K562 (cell line): Measurements from ENCODE around the gene CHST15. TPM values are rescaled to one million over a fixed set of nuclear protein-coding genes. Genes with fewer than 3 reads are reported as not detected.

Experiments used
- ARID2 ChIP-seq: fragments of 450-650 bp; IDR thresholded peaks from 2 replicates; pipeline ENCODE4 v1.6.1; 2017; ENCODE audit warnings: antibody characterized with exemption, mild to moderate bottlenecking
- BDP1 ChIP-seq: IDR thresholded peaks from 3 replicates; pipeline ENCODE4 v1.6.1; 2011; ENCODE audit not compliant: insufficient read length, insufficient read depth
- CBFB ChIP-seq: sonication (generic); formaldehyde crosslinking; IDR thresholded peaks from 2 replicates; pipeline ENCODE4 v1.4.0; 2020; ENCODE audit warnings: mild to moderate bottlenecking, missing genetic modification reagents
- CBX3 ChIP-seq, 2 experiments: IDR thresholded peaks; 1 replicate in 1 of 2; 2 replicates in 1 of 2; pipeline ENCODE4 v1.6.1; 2012; ENCODE audit warnings: inconsistent platforms in 2 of 2, low read length in 2 of 2, borderline replicate concordance in 1 of 2, control low read depth in 1 of 2
- CCNT2 ChIP-seq: IDR thresholded peaks from 2 replicates; pipeline ENCODE4 v1.6.1; 2011; ENCODE audit warnings: borderline replicate concordance, low read depth, mild to moderate bottlenecking, moderate library complexity, mixed read lengths, low read length; ENCODE audit not compliant: insufficient read length; ENCODE audit errors: extremely low read depth
- EHMT2 ChIP-seq: fragments of 450-650 bp; IDR thresholded peaks from 2 replicates; pipeline ENCODE4 v1.6.1; 2018; ENCODE audit warnings: antibody characterized with exemption
- EP300 ChIP-seq: IDR thresholded peaks from 2 replicates; pipeline ENCODE4 v1.6.1; 2012; ENCODE audit warnings: low read length, improper control_type of control experiment
- ESRRB ChIP-seq: fragments of 250-450 bp; sonication (Bioruptor Pico); IDR thresholded peaks from 2 replicates; pipeline ENCODE4 v1.5.0; 2020; ENCODE audit warnings: mild to moderate bottlenecking, moderate library complexity, borderline replicate concordance
- ETV1 ChIP-seq: fragments of 450-650 bp; conservative IDR thresholded peaks from 2 replicates; pipeline ENCODE4 v1.6.1; 2016; ENCODE audit warnings: missing genetic modification characterization, control low read depth, low read depth, missing compliant biosample characterization
- HMG20A ChIP-seq: fragments of 450-650 bp; formaldehyde crosslinking; conservative IDR thresholded peaks from 2 replicates; pipeline ENCODE4 v1.4.0; 2020; ENCODE audit warnings: mild to moderate bottlenecking, mixed read lengths
- MCM2 ChIP-seq: fragments of 450-650 bp; IDR thresholded peaks from 2 replicates; pipeline ENCODE4 v1.6.1; 2017; ENCODE audit warnings: low read depth, mild to moderate bottlenecking
- MEF2A ChIP-seq: IDR thresholded peaks from 2 replicates; pipeline ENCODE4 v1.6.1; 2011; ENCODE audit warnings: low read depth, mild to moderate bottlenecking, low read length, moderate library complexity; ENCODE audit not compliant: control insufficient read depth
- MYBL2 ChIP-seq, 2 experiments: fragments of 450-650 bp in 1 of 2; sonication (generic) in 1 of 2; formaldehyde crosslinking in 1 of 2; IDR thresholded peaks; 2 replicates each; pipeline versions ENCODE4 v1.6.1 to v1.8.1; 2017 to 2022; ENCODE audit warnings: borderline replicate concordance in 1 of 2, inconsistent platforms in 1 of 2, low read depth in 1 of 2, mild to moderate bottlenecking in 1 of 2, missing genetic modification reagents in 1 of 2, moderate library complexity in 1 of 2
- NFRKB ChIP-seq: fragments of 450-650 bp; IDR thresholded peaks from 2 replicates; pipeline ENCODE4 v1.6.1; 2016; ENCODE audit warnings: low read depth
- POLR2B ChIP-seq: fragments of 450-650 bp; IDR thresholded peaks from 2 replicates; pipeline ENCODE4 v1.6.1; 2018; ENCODE audit warnings: low read depth; ENCODE audit not compliant: partially characterized antibody
- POLR2G ChIP-seq: fragments of 200-400 bp; formaldehyde crosslinking; IDR thresholded peaks from 2 replicates; pipeline ENCODE4 v1.6.1; 2017; ENCODE audit warnings: low read depth, mild to moderate bottlenecking, antibody characterized with exemption, low read length, moderate library complexity
- RBM22 ChIP-seq: fragments of 200-400 bp; formaldehyde crosslinking; IDR thresholded peaks from 2 replicates; pipeline ENCODE4 v1.6.1; 2018; ENCODE audit warnings: low read length, low read depth; ENCODE audit not compliant: poor library complexity, severe bottlenecking
- SETDB1 ChIP-seq: IDR thresholded peaks from one replicate; pipeline ENCODE4 v1.6.1; 2012; ENCODE audit warnings: low read length, control low read depth, inconsistent platforms
- SIX5 ChIP-seq, 2 experiments: IDR thresholded peaks; 2 replicates each; pipeline ENCODE4 v1.6.1; 2011; ENCODE audit warnings: low read length in 2 of 2, borderline replicate concordance in 1 of 2, low read depth in 1 of 2, mild to moderate bottlenecking in 1 of 2, moderate library complexity in 1 of 2; ENCODE audit not compliant: insufficient read depth in 1 of 2
- SPI1 ChIP-seq: IDR thresholded peaks from 2 replicates; pipeline ENCODE4 v1.6.1; 2011; ENCODE audit warnings: low read depth, low read length, control low read depth, borderline replicate concordance
- ZKSCAN8 ChIP-seq: fragments of 200-800 bp; sonication (Bioruptor generic); IDR thresholded peaks from 2 replicates; pipeline ENCODE4 v1.6.1; 2016; ENCODE audit warnings: missing genetic modification characterization, missing compliant biosample characterization
- ZNF668 ChIP-seq: fragments of 250-450 bp; sonication (Bioruptor Pico); IDR thresholded peaks from 2 replicates; pipeline ENCODE4 v1.8.0; 2022; ENCODE audit warnings: mild to moderate bottlenecking, inconsistent platforms
- ZNF76 ChIP-seq: fragments of 250-450 bp; sonication (Bioruptor Pico); IDR thresholded peaks from 2 replicates; pipeline ENCODE4 v1.4.0; 2020; ENCODE audit warnings: mild to moderate bottlenecking, moderate library complexity, borderline replicate concordance
- polyA plus RNA-seq, 8 experiments: library from polyadenylated mRNA; depleted of rRNA in 4 of 8; stranded (reverse) in 5 of 8; unstranded in 3 of 8; fragments of >200 nt; fragmentation: Nextera tagmentation in 2 of 8; fragmentation: Illumina TruSeq in 1 of 8; extraction: Ambion mirVana in 2 of 8; extraction: Trizol in 1 of 8; gene quantifications; 2 replicates each; pipeline versions ENCODE4 v1.2.1 to v1.2.3, GENCODE V29; 2011 to 2014; ENCODE audit warnings: inconsistent platforms in 1 of 8, missing spikeins in 1 of 8
- total RNA-seq, 7 experiments: library from RNA; depleted of rRNA in 6 of 7; stranded (reverse); fragments of >200 nt in 6 of 7; fragmentation: Illumina TruSeq in 2 of 7; extraction: Trizol in 2 of 7; gene quantifications; 2 replicates each; pipeline versions ENCODE4 v1.2.1 to v1.2.3, GENCODE V29; 2011 to 2021; ENCODE audit warnings: low replicate concordance in 1 of 7
- TF ChIP-seq, protein P1 (sequence below): sonication (generic); formaldehyde crosslinking; IDR thresholded peaks from 2 replicates; pipeline ENCODE4 v1.8.0; 2022; ENCODE audit warnings: missing genetic modification reagents, mild to moderate bottlenecking, moderate library complexity, borderline replicate concordance
- TF ChIP-seq, protein P2 (sequence below): sonication (generic); formaldehyde crosslinking; IDR thresholded peaks from 2 replicates; pipeline ENCODE4 v1.8.1; 2022; ENCODE audit warnings: missing genetic modification reagents
- TF ChIP-seq, protein P3 (sequence below), 2 experiments: IDR thresholded peaks; 2 replicates each; pipeline ENCODE4 v1.6.1; 2011; ENCODE audit warnings: borderline replicate concordance in 1 of 2, control low read depth in 1 of 2, low read depth in 1 of 2, low read length in 1 of 2, mild to moderate bottlenecking in 1 of 2, mixed read lengths in 1 of 2, moderate library complexity in 1 of 2; ENCODE audit not compliant: insufficient read depth in 1 of 2, insufficient read length in 1 of 2, poor library complexity in 1 of 2, severe bottlenecking in 1 of 2; ENCODE audit errors: extremely low read depth in 1 of 2

CHST15 gene
- total and polyA plus RNA-seq, 9 of the 15 experiments (the other 6 are each of a cell fraction or from before 2014, with no cell fraction given): 0.04 to 0.16 (median 0.08) TPM

DNA sequence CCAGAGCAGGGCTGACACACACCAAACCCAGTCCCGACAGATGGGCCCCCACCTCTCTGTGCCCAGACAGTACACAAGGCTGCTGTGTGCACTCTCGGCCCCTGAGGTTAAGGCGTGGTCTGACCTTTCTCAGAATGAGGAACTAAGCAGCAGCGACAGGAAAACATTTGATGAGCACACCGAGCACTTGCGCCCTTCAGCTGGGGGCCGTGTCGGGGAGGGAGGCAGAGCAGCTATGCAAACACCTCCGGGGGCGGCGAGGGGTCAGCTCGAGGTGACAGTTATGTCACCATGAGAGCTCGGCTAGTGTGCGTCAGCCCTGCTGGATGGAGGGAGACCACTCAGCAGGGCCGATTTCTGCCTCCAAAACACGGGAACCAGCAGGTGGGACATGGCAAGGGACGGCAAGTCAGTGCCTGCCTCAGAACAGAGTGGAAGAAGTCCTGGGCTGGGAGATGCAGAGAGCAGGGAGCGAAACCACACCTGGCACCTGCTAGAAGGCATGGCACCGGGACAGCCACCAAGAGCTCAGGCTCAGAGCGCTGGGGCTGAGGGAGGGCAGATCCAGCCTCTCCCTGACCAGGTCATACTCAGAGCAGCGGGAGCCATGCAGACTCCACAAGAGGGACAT, 57.4 kb downstream of the CHST15 start (continued):
- TF ChIP-seq RBM22: no peak
- no peak for TF ChIP-seq ARID2
- no peak for TF ChIP-seq ZKSCAN8 (CRISPR knock-in tag)
- no peak for TF ChIP-seq ZNF668 (CRISPR knock-in tag)
- no peak for TF ChIP-seq MYBL2 (IDR thresholded peaks at IDR 0.05; ENCODE audit: low read depth)
- no peak for TF ChIP-seq MYBL2 (CRISPR knock-in tag; IDR thresholded peaks at IDR 0.05; ENCODE audit: borderline replicate concordance)
- TF ChIP-seq, protein P1, sequence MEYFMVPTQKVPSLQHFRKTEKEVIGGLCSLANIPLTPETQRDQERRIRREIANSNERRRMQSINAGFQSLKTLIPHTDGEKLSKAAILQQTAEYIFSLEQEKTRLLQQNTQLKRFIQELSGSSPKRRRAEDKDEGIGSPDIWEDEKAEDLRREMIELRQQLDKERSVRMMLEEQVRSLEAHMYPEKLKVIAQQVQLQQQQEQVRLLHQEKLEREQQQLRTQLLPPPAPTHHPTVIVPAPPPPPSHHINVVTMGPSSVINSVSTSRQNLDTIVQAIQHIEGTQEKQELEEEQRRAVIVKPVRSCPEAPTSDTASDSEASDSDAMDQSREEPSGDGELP (CRISPR knock-in tag): peak; percentile 28; the same call in 1 of the 2 replicates
- no peak for TF ChIP-seq SETDB1
- TF ChIP-seq ZNF76: no peak
- TF ChIP-seq ESRRB (CRISPR knock-in tag): no peak
- TF ChIP-seq HMG20A (CRISPR knock-in tag): no peak
- no peak for TF ChIP-seq SIX5 (IDR thresholded peaks at IDR 0.05; ENCODE audit: borderline replicate concordance in 1 of 2, insufficient read depth in 1 of 2, low read depth in 1 of 2, low read length in 2 of 2)
- TF ChIP-seq, protein P2, sequence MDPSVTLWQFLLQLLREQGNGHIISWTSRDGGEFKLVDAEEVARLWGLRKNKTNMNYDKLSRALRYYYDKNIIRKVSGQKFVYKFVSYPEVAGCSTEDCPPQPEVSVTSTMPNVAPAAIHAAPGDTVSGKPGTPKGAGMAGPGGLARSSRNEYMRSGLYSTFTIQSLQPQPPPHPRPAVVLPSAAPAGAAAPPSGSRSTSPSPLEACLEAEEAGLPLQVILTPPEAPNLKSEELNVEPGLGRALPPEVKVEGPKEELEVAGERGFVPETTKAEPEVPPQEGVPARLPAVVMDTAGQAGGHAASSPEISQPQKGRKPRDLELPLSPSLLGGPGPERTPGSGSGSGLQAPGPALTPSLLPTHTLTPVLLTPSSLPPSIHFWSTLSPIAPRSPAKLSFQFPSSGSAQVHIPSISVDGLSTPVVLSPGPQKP (CRISPR knock-in tag): no peak
- TF ChIP-seq CCNT2: no peak
- no peak for TF ChIP-seq BDP1
- TF ChIP-seq EHMT2: no peak
- no peak for TF ChIP-seq MCM2
- TF ChIP-seq EP300: no peak
- TF ChIP-seq POLR2G: no peak
- TF ChIP-seq SPI1: 0 out of 2 replicates have a peak, but pooled peaks have one; percentile 33
- TF ChIP-seq MEF2A: no peak
- TF ChIP-seq CBX3 (IDR thresholded peaks at IDR 0.05; ENCODE audit: borderline replicate concordance in 1 of 2, low read length in 2 of 2): no peak
- TF ChIP-seq, protein P3, sequence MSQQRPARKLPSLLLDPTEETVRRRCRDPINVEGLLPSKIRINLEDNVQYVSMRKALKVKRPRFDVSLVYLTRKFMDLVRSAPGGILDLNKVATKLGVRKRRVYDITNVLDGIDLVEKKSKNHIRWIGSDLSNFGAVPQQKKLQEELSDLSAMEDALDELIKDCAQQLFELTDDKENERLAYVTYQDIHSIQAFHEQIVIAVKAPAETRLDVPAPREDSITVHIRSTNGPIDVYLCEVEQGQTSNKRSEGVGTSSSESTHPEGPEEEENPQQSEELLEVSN (IDR thresholded peaks at IDR 0.05; ENCODE audit: borderline replicate concordance in 1 of 2, extremely low read depth in 1 of 2, insufficient read depth in 1 of 2, insufficient read length in 1 of 2, low read depth in 1 of 2, low read length in 1 of 2, poor library complexity in 1 of 2, severe bottlenecking in 1 of 2): no peak
- no peak for TF ChIP-seq ETV1 (tag)
- no peak for TF ChIP-seq NFRKB
- no peak for TF ChIP-seq POLR2B
- no peak for TF ChIP-seq CBFB (CRISPR knock-in tag)
